ENCODE results near the gene PPM1F.

GRCh38 chr22:21972293-21972779, 19.7 kb upstream of the PPM1F start:
- TF ChIP-seq, protein P1, sequence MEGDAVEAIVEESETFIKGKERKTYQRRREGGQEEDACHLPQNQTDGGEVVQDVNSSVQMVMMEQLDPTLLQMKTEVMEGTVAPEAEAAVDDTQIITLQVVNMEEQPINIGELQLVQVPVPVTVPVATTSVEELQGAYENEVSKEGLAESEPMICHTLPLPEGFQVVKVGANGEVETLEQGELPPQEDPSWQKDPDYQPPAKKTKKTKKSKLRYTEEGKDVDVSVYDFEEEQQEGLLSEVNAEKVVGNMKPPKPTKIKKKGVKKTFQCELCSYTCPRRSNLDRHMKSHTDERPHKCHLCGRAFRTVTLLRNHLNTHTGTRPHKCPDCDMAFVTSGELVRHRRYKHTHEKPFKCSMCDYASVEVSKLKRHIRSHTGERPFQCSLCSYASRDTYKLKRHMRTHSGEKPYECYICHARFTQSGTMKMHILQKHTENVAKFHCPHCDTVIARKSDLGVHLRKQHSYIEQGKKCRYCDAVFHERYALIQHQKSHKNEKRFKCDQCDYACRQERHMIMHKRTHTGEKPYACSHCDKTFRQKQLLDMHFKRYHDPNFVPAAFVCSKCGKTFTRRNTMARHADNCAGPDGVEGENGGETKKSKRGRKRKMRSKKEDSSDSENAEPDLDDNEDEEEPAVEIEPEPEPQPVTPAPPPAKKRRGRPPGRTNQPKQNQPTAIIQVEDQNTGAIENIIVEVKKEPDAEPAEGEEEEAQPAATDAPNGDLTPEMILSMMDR (optimal IDR thresholded peaks at IDR 0.05 in 1 of 3, IDR thresholded peaks at IDR 0.05 in 1 of 3, conservative IDR thresholded peaks at IDR 0.05 in 1 of 3; ENCODE audit: extremely low read depth in 1 of 3, insufficient read depth in 2 of 3, low read length in 3 of 3): peak; percentile 71 to 95 (median 88)
- TF ChIP-seq EZH2 (IDR thresholded peaks at IDR 0.05; ENCODE audit: low read length): no peak

All from keratinocyte (primary cell).